Measurements from ENCODE around the gene GOLGA5.
"Not testable (repeated sequence)": the region's sequence is repeated elsewhere in the genome, so short reads cannot be mapped to it uniquely, and the experiment has no call there.

GOLGA5 gene

DNA sequence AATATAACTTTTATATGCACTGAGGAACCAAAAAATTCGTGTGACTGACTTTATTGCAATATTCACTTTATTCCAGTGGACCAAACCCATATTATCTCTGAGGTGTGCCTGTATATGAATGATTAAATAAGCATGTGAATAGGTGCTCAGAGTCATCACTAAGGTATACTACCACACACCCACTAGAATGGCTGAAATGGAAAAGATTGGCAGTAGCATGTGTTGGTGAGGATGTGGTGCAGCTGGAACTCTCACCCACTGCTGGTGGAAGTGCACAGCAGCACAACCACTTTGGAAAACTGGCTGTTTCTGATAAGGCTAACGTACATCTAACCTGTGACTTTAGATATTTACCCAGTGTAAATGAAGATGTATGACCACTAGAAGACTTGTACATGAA, 36.8 kb downstream of the GOLGA5 start:
- no peak for DNase-seq

DNA sequence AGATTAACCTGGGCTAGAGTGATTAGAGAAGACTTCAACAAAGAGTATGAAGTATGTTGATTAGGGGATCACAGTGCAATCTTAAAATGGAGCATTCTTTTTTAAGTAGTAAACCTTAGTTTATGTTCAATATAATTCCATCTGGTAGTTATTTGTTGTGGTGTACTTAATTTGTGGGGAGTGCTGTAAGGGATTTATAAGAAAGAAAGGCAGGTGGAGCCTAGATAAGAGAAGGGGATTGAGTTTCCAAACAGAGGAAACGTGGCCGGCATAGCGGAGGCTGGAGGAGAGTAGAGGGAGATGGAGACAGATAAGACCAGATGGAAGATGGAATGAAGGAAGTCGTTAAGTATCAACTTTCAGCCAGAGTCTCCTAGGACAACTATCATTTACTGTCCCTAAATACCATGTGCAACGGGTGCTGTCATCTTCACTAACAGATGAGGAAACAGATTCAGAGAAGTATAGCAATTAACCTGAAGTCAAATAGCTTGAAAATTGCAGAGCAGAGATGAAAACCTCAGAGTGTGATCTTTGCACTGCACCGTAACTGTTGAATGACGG, 38.1 kb downstream of the GOLGA5 start:
- DNase-seq = no peak

GRCh38 chr14:92841930-92842329, 47.8 kb downstream of the GOLGA5 start:
- DNase-seq = no peak

DNA sequence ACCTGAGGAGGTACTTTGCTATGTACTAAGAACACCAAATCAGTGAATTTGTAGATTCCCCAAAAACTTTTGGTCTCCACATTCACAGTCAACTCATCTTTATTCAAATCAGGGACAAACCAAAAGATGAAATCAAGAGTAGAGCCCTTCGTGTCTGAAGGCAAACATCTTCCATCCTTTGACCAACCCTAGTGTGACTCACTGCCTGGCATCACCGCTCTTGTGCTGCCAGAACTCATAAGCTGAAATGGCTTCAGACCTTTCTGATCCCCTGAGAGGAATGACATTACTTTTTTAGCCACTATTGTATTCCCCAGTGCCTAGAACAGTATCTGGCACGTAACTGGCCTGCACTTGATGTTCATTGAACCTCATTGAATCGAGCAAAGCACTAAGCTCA, 50.1 kb downstream of the GOLGA5 start:
- DNase-seq = peak; percentile 38 to 49

- DNase-seq = peak; percentile 24 to 37
These were observed 52.2 kb downstream of the GOLGA5 start for GRCh38 chr14:92846162-92846897.

- no peak for DNase-seq
These were observed 53.2 kb downstream of the GOLGA5 start for GRCh38 chr14:92847278-92847677.

GRCh38 chr14:92847749-92848148, 53.6 kb downstream of the GOLGA5 start:
- no peak for DNase-seq

DNA sequence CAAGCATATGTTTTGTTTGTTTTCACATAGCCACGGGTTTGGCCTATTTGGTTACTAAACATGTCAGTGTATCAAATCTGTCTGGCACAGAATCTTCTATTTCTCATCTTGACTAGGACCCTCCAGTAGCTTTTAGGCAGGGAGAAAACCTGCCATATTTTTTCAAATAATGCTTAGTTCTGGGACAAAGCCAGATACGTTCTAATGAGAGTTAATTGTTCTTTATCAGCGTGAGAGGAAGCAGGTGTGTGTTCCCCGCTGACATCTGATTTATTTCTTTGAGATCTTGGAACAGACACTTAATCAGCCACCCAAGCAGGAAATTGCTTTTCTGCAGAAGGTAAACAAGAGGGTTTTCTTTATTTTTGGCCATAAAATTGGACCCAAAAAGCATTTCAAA, 54.8 kb downstream of the GOLGA5 start:
- no peak for DNase-seq

DNA sequence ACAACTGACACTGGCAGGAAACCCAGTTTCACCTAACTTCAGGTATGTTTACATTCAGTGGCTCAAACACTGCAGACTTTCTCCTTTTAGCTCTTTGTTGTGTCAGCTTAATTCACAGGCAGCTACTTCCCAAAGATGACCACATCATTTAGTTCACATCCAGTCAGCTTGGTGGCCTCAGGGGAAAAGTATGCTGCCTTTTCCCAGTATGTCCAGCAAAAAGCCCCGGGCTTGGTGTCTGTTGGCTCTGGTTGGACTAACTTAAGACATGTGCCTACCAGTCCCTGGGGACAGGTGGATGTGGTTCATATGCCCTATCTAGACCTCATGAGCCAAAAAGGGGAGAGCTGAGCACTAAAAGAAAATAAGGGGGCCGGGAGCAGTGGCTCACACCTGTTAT, 56.4 kb downstream of the GOLGA5 start:
- no peak for DNase-seq

DNA sequence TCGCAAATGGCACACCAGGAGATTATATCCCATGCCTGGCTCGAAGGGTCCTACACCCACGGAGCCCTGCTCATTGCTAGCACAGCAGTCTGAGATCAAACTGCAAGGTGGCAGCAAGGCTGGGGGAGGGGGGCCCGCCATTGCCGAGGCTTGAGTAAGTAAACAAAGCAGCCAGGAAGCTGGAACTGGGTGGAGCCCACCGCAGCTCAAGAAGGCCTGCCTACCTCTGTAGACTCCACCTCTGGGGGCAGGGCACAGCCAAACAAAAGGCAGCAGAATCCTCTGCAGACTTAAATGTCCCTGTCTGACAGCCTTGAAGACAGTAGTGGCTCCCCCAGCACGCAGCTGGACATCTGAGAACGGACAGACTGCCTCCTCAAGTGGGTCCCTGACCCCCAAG, 59.0 kb downstream of the GOLGA5 start:
- DNase-seq = not testable (repeated sequence)

DNA sequence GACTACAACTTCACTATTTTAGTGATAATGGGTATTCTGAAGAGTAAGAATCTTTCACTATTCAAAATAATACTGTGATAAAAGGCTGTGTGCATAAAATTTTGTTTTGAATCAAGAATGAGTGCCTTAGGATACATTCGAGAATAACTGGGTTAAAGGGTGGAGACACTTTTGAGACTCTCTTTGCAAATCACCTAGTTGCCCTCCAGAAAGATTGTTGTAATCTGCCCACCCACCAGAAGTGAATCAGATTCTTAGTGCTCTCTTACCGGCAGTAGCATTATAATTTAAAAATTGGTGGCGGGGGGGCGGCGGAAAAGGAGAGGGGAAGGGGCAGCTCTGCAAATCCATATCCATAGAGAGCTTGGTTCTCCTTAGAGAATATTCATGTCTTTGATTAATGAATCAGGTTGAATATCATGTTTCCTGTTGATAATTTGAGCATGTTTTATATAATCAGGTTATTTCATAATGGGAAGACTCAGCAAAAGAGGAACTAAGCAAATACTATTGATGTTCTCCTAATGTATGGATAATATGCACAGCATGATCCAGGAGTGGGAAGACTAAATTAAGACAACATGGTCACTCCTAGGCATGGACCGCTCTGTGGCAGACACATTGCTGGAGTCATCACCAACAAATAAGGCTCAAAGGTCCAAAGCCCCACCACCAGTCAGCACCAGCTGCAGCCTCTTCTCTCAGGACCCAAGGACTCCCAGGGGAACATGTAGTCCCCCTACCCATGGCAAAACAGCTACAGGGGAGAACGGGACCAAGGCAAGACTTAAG, 66.1 kb downstream of the GOLGA5 start:
- DNase-seq = no peak

DNA sequence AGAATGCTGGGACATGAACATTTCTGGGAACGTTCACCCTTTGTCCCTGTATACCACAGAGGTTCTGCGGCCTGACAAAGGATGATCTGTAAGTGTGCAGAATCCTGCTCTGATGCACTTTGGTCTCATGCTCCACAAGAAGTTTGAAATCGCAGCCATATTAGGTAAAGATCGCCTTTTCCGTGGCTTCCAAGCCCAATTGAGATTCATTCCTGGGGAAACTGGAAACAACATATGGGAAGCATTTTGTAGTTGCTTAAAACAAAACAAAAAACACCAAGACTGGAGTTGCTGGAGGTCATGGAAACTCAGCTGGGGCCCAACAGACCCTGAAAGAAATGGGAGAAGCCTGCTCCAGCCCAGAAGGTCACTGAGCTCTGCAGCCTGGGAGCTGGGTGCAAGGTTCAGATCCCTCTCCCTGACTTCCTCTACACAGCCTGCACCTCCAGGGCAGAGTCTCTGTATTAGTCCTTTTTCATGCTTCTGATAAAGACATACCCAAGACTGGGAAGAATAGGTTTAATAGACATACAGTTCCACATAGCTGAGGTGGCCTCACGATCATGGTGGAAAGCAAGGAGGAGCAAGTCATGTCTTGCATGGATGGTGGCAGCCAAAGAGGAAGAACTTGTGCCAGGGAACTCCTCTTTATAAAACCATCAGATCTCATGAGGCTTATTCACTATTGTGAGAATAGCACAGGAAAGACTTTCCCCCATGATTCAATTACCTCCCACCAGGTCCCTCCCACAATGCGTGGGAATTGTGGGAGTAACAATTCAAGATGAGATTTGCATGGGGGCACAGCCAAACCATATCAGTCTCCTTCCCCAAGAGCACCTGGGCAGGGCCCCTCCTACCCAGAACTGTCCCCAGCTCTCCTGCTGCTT, 68.0 kb downstream of the GOLGA5 start:
- DNase-seq = no peak

- no peak for DNase-seq
These were observed 69.4 kb downstream of the GOLGA5 start for GRCh38 chr14:92863286-92864080.

DNA sequence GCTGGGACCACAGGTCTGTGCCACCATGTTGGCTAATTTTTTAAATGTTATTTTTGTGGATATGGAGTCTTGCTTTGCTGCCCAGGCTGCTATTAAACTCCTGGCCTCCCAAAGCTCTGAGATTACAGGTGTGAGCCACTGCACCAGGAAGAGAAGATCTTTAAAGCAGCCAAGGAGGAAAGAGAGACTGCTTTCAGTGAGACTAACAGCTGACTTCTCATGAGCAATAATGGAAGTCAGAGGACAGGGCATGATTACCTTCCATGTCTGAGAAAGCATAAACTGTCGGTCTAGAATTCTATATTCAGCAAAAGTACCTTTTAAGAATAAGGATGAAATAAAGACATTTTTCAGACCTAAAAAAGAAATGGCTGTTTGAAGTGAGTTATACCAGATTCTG, 71.6 kb downstream of the GOLGA5 start:
- DNase-seq = no peak

DNA sequence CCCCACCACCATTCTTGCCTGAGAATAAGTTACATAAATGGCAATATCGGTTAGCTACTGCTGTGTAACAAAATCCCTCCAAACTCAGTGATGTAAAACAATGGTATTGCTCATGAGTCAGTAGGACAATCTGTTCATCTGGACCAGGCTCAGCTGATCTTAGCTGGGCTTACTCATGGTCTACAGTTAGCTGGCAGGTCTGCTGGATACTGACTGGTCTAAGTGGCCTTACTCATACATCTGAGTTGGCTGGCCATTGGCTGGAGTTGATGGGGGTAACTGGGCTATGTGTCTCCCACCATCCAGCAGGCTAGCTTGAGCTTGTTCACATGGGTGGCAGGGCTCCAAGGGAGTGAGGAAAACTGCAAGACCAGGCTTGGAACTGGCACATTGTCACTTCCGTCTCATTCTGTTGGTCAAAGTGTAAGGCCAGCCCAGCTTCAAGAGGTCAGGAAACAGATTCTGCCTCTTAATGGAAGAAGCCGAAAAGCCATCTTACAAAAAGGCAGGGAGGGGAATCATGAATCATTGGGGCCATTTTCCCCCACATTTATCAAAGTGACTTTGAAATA, 72.2 kb downstream of the GOLGA5 start:
- DNase-seq = no peak

GRCh38 chr14:92866901-92867865, 73.1 kb downstream of the GOLGA5 start:
- no peak for DNase-seq

DNA sequence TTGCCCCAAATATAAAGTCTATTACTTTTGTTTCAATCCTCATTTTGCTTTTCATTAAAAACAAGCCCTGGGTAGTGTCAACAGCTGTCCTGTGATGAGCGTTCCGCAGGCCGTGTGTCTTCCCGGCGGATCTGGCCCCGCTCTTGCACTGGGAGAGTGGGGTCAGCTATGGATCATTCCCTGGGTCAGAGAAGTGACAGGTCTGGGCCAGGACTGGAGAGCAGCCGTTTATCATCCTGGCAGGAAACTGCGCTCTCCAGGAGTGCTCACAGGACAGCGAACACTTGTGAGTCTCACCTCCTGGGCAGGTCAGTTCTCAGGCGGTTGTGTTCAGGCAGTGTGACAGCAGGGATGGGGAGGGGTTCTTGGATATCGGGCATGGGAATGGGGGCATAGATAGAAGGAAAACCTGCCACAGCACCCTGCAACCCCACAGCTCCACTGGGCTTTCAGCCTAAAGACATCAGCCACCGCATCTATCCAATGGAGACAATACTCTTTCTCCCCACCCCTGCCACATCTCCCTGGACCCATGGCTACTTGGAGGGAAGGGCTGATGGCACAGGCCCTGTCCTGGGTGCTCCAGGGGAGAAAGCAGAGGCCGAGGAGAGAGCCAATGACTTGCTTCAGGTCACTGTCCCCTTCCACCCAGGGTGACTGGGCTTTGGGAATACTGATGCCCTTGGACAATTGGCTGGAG, 81.0 kb downstream of the GOLGA5 start:
- no peak for DNase-seq

DNA sequence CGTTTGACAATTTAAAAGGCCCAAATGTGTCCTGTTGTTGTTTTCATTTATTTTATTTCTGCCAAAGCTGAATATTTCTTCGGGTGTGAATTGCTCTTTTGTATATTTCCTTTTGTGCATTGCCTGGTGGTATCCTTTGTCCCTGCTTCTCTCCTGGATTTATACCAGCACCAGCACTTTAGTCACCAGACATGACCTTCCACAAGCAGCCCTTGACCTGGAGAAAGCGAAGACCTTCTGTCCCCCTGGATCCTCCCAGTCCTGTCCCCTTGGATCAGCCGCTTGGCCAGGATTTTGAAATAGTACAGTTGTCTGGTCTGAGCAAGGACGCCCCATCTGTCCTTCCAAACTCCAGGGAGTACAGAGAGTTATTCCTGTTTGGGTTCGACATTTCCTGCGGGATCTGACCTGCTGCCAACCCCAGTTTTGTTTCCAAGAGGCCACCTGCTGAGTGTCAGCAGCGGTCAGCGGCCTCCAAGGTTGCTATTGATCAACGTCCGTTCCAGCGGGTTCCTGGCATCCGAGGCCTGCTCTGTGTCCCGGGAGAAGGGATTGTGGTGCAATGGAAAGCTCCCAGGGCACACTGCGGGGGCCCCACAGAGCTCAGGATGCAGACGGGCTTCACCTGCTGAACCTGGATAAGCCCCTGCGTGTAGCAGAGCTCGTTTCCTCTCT, 83.8 kb downstream of the GOLGA5 start:
- no peak for DNase-seq

- DNase-seq = no peak
These were observed 86.2 kb downstream of the GOLGA5 start for GRCh38 chr14:92880351-92880750.
